HG03196 (cell line): Measurements from ENCODE around the gene MBD4.
A peak's percentile ranks its signal among the peaks of the same experiment; 100 is the strongest.

ENCODE experiments used
- ATAC-seq: cut with Tn5 transposase; IDR thresholded peaks from one replicate; pipeline ENCODE4 v1.9.1; 2021; ENCODE audit not compliant: unreplicated experiment

Gene MBD4

DNA sequence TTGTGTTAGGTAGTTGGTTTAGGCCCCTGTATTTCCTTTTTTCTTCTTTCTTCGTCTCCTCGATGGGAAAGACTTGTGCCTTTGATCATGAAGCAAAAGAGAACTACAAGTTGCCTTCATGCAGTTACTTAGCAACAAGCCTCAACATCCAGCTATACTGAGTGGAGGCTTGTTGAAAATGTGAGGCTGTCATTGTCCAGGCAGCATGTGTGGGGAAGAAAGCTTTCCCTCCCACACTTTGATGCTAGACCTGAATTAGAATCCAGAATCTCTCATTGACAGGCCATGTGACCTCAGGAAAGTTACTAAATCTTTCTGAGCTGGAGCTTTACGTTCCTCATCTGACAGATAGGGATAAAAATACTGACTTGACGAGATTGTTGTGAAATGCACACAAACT is 24.0 kb upstream of the MBD4 start:
- no peak for ATAC-seq

DNA sequence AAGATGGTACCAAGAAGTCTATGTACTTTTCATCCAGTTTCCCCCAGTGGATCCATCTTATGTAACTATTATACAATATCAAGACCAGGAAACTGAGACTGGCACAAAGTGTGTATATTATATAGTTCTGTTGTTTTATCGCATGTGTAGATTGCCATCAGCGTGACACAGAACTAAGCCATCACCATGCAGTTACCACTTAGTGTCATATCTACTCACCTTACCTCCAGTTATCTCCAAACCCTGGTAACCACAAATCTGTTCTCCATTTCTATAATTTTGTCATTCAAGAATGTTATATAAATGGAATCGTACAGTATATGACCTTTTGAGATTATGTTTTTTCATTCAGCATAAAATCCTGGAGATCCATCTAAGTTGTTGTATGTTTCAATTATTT is 23.3 kb upstream of the MBD4 start:
- no peak for ATAC-seq

DNA sequence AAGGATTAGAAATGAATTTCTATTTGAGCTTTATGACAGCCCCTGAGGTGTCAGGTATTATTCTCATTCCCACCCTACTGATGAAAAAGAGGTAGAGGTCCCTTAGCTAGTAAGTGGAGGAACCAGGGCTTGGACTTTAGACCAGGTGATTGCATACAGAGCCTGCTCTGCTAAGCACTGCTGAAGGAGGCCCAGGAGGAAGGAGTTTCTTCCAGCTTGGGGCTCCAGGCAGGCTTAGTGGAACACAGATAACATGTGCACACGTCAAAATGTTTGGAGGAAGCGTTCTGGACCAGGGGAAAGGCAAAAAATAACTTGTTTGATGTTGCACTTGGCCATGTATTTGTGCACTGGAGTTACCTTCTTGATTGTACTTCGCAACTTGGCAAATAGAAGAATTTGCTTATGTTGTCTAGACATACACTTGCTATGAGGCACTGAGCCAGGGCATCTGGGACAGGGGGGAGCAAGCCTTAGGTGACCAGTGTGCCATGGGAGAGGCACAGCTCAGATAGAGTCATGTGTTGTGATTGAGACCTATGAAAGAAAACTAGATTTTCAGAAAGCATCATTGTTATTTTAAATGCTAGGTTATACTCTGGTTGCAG is 22.7 kb upstream of the MBD4 start:
- ATAC-seq, result no peak

DNA sequence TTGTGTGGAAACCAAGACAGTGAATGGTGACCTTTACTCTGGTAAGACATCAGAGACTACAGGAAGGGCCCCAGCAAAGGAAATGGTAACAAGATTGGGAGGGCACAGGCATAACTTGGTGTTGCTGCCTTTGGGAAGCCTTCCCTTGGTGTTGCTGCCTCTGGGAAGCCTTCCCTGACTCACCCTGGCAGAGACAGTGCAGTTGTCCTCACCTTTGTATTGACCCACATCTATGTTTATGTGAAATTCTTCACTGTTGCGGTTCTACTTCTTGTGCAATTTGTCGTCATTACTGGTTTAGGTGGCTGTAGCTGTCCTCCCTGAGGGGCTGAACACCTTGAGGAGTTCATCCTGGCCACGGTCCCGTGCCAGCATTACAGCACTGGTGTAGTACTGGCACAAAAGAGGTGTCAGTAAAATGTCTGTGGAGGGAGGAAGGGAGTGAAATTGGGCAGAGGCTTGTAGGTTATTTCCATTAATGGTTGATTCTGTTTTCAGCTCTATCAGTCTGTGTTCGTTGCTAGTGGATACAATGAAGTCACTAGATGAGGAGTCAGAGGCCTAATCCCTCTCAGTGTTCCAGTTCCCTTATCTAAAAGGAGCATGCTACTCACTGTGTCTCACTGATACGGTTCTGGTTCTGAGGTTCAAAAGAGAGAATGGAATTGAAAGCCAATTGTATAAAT is 21.9 kb upstream of the MBD4 start:
- ATAC-seq, result no peak

DNA sequence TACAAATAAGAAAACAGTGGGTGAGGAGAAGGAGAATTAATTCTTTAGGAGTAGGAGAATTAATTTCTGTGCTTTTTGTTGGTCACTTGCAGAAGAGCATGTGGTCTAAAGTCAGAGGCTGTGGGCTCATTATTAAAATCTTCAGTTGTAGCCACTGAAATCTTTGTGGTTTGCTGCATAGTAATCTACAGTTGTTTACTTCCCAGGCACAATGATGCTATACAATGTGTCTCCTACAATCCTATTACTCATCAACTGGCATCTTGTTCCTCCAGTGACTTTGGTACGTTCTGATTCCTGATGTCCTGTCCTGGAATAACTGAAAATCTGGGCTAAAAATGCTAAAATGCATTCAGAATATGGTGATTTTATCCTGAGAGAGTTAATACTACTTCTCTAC is 21.3 kb upstream of the MBD4 start:
- ATAC-seq, result no peak

DNA sequence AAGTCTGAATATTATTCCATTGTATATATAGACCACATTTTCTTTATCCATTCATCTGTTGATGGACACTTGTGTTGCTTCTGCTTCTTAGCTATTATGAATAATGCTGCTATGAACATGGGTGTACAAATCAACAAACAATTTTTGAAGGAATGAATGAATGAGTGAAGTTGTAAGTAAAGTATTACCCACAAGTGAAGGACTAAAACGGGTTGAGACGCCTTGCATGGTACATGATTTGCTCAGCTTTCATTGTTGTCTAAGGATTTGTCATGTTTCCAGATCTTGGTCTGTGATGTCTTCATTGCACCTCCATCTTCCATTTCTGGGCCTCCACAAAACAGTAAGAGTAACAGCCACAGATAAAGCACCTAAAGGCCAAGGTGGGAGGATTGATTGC is 20.8 kb upstream of the MBD4 start:
- ATAC-seq, result no peak

DNA sequence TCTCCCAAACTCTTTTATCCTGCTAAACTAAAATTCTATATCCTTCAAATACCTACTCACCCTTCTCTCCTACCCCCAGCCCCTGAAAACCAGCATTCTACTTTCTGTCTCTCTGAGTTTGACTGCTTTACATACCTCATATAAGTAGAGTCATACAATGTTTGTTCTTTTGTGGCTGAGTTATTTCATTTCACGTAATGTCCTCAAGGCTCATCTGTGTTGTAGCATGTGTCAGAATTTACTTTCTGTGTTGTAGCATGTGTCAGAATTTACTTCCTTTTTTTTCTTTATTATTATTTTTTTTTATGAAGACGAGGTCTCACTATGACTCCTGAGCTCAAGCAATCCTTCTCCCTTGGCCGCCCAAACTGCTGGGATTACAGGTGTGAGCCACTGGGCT is 20.4 kb upstream of the MBD4 start:
- ATAC-seq, result no peak

DNA sequence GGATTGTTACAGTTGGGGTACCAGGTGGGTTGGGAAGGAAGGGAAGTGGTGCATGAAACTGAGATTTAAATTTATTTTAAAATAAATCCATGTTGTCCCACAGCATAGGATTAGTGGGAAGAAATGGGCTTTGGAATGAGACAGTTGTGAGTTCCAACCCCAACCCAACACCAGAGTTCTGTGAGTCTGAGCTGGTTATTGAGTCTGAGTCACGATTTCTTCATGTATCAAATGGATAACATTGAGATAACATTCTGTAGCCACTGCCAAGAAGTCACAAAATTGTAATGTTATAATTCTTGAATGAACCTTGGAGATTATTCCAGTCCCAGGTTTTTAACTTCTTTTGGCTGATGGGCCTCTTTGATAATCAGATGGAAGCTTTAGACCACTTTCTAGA is 14.0 kb upstream of the MBD4 start:
- no peak for ATAC-seq

DNA sequence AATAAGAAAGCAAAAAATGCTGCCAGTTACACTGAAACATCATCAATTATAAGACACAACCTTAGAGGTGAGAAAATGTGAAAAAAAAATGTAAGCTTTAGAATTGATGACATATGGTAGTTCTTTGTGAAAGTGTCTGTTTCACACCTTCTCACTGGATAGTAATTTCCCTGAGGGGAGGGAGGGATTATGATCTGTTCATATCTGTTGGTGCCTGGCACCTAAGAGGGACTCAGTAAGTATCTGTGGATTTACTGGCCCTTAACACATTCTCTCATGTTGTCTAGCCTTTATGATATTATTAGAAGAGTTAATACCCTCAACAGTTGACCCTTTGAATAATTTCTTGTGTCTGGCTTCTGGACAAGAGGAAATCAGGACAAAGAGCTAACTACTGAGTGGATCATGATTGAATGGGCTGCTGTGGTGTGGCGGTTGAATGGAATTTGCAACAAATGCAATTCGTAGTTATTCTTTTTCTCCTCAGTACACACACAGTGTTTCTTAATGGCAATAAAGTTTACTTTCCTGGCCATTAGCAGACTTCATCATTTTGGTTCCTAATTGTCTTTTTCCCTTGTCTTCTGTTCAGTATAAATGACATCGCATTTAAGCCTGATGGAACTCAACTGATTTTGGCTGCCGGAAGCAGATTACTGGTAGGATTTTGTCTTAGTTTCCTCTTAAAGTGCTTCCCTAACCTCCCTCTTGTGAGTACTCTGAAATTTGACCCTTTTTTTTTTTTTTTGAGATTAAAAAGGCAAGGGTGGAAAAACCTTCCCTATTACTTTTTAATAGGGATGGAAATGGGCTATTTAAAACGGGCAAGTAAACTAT is 9.7 kb upstream of the MBD4 start:
- no peak for ATAC-seq

DNA sequence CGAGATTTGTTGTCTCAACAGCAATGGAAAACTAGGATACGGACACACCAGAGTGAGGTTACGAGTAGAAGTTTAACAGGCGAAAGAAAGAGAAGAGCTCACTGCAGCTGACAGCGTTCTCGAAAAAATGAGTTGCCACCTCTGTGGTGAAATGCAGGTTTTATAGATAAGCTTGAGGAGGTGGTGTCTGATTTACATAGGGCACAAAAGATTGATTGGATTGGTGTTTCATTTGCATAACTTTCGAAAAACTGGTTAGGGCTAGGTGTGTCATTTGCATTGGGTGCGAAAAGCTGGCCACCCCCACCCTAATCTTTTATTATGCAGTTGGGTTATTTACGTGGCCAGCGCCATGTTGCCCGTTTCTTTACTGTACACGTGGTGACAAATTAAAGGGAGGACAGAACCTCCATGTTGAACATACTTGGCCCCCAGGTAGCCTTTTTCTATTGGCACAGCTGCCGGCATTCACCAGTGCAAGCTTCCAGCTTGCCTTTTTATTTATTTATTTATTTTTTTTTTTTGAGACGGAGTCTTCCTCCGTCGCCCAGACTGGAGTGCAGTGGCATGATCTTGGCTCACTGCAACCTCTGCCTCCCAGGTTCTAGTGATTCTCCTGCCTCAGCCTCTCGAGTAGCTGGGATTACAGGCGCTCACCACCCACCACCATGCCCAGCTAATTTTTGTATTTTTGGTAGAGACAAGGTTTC is 8.6 kb upstream of the MBD4 start:
- ATAC-seq, result no peak

DNA sequence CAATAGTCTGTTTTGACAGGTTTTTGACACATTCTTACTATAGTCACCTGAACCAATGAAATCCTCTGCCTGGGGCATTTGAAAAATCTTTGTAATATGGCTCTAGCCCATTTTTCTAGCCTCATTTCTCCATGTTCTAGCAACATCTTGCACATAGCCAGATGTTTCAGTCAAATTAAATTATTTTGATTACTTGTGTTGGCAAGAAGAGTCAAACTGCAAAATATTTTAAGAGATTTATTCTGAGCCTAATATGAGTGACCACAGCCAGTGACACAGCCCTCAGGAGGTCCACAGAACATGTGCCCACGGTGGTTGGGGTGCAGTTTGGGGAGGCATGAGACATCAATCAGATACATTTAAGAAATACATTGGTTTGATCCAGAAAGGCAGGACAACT is 7.2 kb upstream of the MBD4 start:
- ATAC-seq, result no peak

DNA sequence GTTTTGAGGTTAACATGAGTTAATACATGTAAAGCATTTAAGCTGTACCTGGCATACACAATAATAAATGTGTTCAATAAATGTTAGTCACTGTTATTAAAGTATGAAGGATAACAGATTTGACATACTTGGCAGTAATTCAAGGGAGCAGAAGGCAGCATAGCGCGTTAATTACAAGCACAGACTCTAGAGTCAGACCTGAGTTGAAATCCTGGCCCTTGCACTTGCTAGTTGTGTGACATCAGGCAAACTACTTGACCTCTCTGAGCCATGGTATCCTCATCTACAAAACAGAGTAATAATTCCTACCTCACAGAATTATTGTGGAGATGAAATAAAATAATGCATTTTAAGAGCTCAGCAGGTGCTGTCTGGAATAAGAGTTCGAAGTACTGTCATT is 5.7 kb upstream of the MBD4 start:
- no peak for ATAC-seq

DNA sequence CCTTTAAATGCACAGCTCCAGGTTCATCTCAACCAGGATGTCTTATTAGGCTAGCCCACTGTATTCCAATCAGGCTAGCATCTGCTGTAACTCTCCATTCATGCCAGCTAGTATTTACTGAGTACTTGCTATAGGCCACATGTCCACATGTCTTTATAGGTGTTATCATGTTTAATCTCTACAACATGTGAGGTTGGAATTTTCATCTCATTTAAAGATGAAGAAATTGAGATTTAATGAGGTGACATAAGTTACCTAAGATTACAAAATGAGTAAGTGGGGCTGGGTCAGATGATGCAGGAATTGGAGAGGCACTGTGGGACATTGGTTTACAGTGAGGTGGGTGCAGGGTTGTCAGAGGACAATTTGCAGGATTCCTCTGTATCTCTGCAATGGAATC is 3.2 kb upstream of the MBD4 start:
- no peak for ATAC-seq

DNA sequence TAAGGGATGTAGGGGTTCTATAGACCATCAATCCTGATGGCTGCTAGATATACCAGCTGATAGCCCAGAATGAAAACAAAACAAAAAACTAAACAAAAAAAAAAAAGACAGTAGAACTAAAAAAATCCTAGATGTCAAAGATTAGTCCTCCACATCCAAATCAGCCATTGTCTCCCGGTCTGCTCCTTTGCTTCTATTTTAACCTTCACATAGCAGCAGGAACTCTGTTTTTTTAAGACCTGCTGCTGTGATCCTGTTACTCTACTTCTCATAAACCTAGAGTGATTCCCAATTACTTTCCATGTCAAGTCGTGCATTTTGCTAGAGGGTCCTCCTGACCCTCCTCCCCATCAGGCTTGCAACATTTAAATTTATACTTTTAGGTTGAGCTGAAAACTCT is 2.7 kb upstream of the MBD4 start:
- no peak for ATAC-seq

DNA sequence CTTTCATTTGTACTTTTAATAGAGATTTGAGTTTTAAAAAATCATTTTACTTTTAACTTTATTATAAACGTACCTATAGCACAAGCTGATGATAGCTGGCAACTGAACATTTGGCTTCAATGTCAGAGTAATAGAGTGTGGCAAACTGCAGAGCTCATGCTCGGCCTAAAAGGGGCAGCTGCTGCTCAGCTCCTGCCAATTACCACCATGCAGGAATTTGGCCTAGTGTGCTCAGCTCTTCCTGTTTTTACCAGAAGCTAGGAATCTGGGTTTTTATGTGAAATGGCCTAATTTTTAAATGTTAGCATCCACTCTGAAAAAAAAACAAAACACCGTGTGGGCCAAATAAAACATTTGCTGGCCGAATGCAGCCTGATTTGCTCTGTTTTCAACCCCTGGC is 2.0 kb upstream of the MBD4 start:
- no peak for ATAC-seq

DNA sequence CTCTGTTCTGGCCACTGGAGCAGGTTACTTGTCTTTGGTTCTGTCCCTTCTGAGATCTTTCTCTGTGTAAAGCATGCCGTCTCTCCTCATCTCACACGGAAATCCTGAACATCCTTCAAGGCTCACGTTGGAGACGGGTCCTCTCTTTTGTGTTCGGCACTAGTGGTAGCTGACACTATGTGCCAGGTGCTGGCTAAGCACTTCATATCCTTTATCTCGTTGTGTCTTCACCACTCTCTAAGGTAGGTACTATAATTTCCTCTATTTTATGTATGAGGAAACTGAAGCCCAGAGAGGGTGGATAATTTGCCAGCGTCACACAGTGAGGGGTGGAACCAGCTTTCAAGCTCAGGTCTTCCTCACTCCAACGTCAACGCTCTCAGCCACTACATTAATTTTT is 1.5 kb upstream of the MBD4 start:
- no peak for ATAC-seq

DNA sequence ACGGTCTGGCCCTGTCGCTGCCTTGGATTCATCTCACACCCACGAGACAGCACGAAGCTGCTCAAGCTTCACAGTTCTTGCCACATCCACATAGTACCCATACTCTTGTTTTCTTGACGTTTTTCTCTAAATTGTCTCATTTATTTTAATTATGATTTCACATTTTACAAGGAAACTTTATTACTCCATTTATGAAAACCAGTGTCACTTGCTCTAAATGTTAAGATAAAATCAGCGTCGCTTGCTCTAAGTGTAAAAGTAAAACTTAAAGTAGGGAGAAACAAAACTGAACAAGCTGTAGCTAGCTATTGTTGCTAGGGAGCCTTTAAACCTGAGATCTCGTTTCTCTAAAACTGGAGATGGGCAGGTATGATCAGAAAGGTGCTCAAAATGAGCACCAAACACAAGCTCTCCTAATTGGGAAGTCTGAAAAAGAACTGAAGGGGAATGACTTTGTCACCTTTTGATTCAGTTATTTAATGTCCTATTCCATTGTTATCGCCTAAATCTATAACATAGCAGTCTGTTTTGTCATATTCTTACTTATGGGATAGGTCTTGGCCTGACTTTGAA is 956 bp upstream of the MBD4 start:
- ATAC-seq, result no peak

DNA sequence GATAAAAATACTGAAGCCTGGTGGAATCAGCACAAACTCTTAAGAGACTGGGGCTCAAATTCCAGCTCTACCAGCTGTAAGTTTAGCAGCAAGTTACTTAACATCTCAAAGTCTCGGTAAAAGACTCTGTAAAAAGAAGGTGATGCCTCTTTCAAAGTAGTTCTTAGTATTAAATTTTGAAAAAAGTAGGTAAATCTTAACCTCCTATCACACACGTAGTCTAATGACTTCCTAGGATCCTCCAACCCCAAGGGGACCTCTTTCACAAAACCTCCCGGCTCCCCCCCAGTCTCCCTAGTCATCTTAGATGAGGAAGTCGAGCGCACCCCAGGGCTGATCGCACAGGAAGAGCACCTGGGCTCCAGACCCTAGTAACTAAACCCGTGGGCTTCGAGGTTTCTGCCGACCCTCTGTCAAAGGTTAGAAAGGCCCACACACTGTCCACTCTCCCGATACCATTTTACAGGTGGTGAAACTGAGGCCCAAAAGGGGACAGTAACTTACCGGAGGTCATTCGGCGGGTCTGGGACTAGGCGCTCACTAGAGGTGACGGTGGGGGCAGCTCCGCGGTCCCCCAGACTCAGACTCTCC is 427 bp downstream of the MBD4 start:
- peak; percentile 20 for ATAC-seq

DNA sequence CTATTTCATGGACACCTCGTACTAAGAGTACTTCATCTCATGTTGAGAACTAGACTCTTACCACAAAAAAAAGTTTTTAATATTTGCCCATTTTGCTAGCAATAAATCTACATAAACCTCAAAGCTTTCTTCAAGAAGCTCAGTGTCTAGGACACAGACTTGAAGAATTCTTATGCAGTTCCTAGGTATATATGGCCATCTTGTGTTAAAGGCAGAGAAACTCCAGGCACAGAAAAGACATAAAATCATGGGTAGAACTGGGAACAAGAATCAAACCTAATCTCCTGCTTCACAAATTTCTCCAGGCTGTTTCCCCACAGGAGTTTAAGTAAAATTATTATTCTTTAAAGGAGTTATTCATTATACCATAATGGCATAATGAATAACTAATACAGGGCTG is 4.4 kb downstream of the MBD4 start:
- no peak for ATAC-seq

DNA sequence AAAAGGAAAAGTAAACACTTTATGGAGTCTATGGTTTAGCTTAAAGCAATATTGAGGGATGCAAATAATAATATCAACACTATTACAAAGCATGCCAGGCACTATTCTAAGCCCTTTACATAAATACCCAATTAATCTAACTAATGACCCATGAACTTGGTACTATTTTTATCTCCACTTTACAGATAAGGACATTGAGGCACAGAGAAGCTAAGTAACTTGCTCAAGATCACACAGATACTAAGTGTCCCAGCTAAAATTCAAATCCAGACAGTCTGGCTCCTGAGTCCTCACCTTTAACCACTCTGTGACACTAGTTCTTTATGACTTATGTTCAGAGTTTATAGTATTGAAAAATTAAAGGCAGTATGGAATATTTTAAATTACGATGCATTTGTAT is 5.6 kb downstream of the MBD4 start:
- no peak for ATAC-seq

DNA sequence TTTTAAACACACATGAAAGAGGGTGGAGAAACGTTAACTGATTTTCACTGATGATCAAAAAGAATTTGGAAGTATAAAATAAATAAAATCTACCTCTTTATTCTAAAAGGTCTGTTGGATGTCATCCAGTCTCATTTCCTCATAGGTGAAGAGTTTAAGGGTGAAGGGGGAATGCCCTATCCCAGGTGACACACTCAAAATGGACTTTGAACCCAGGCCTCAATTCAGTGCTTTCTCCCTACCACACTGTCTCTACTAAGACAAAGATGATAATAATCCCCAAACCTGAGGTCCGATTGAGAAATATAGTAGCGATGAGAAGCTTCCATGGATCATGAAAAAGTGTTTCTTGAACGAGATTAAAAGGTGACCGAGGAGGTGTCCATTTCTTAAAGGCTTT is 6.2 kb downstream of the MBD4 start:
- no peak for ATAC-seq
